GM18868 (cell line): ENCODE data around the gene SPANXB1.
"Not testable (repeated sequence)": the region's sequence is repeated elsewhere in the genome, so short reads cannot be mapped to it uniquely, and the experiment has no call there.

Experiments
- ATAC-seq: cut with Tn5 transposase; IDR thresholded peaks from one replicate; pipeline ENCODE4 v1.9.1; 2021; ENCODE audit warnings: mild to moderate bottlenecking, moderate library complexity; ENCODE audit not compliant: unreplicated experiment

The SPANXB1 gene

GRCh38 chrX:141002568-141002967 lies at the start of gene SPANXB1:
TSS of gene SPANXB1 (plus strand) at chrX:141002594. CDS start at chrX:141002694, 100 bp downstream.
- not testable (repeated sequence) for ATAC-seq

- ATAC-seq = no peak
Observed at GRCh38 chrX:140967036-140967435, 35.4 kb upstream of the SPANXB1 start.

- ATAC-seq = no peak
Observed at GRCh38 chrX:140971099-140971795, 31.1 kb upstream of the SPANXB1 start.

- ATAC-seq = no peak
Observed at GRCh38 chrX:140975472-140975871, 26.9 kb upstream of the SPANXB1 start.

GRCh38 chrX:140980271-140980670 lies 22.1 kb upstream of the SPANXB1 start:
- no peak for ATAC-seq

GRCh38 chrX:140983730-140984129 lies 18.7 kb upstream of the SPANXB1 start:
- ATAC-seq = no peak

GRCh38 chrX:141005243-141005642 lies 2.8 kb downstream of the SPANXB1 start:
- not testable (repeated sequence) for ATAC-seq

GRCh38 chrX:141044246-141044645 lies 41.9 kb downstream of the SPANXB1 start:
- ATAC-seq = not testable (repeated sequence)

GRCh38 chrX:141049878-141050277 lies 47.5 kb downstream of the SPANXB1 start:
- not testable (repeated sequence) for ATAC-seq

GRCh38 chrX:141052098-141052497 lies 49.7 kb downstream of the SPANXB1 start:
- not testable (repeated sequence) for ATAC-seq
